Fibroblast of villous mesenchyme (primary cell): ENCODE results near the gene TNS4. TPM values are rescaled to one million over a fixed set of nuclear protein-coding genes. Genes with fewer than 3 reads are reported as not detected.
"Not testable (repeated sequence)": the region's sequence is repeated elsewhere in the genome, so short reads cannot be mapped to it uniquely, and the experiment has no call there.

Experiments
- DNase-seq: peaks from one replicate; pipeline ENCODE4 v3.0.0-alpha.2; 2010; ENCODE audit warnings: low read depth
- H3K4me3 ChIP-seq: 2 replicates; pipeline ENCODE4 v1.5.1; 2011; ENCODE audit warnings: low read depth, mild to moderate bottlenecking, low read length
- total RNA-seq: library from RNA; depleted of rRNA; stranded (reverse); fragments of >200 nt; gene quantifications from 2 replicates; pipeline ENCODE4 v1.2.3, GENCODE V29; 2012
- TF ChIP-seq, protein P1 (sequence below): IDR thresholded peaks from 2 replicates; pipeline ENCODE4 v1.5.1; 2012; ENCODE audit warnings: low read depth, mild to moderate bottlenecking, low read length; ENCODE audit not compliant: insufficient read depth

Gene TNS4
- total RNA-seq, 1 donor = not detected

DNA sequence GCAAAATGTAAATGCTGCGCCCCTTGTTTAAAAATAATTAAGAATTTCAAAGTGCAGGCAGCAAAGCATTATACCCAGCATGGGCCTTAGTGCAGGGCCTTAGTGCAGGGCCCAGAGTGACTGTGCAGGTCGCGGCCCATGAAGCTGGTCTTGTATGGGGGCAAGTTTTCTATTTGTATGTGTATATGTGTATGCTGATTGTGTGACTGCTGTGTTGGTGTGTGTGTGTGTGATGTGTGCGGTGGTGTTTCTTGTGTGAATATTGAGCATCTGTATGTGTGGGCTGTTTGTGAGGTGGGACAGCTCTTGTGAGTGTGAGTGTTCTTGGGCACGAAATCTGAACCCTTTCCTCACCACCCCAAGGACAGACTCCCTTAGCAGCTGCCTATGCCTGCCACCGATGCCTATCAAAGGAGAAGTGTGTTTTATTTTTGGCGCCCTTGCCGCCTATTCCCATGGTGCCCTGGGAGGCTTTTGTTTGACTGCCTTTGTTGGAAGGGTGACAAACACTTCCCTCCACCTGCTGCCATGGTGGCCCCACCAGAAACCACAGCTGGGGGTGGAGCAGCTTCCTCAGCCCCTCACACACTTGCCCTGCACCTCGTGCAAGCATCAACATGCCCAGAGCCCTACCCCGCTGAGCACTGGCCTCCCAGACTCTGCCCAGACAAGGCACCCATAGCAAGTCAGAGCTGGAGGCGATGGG lies 45.8 kb upstream of the TNS4 start:
- TF ChIP-seq, protein P1, sequence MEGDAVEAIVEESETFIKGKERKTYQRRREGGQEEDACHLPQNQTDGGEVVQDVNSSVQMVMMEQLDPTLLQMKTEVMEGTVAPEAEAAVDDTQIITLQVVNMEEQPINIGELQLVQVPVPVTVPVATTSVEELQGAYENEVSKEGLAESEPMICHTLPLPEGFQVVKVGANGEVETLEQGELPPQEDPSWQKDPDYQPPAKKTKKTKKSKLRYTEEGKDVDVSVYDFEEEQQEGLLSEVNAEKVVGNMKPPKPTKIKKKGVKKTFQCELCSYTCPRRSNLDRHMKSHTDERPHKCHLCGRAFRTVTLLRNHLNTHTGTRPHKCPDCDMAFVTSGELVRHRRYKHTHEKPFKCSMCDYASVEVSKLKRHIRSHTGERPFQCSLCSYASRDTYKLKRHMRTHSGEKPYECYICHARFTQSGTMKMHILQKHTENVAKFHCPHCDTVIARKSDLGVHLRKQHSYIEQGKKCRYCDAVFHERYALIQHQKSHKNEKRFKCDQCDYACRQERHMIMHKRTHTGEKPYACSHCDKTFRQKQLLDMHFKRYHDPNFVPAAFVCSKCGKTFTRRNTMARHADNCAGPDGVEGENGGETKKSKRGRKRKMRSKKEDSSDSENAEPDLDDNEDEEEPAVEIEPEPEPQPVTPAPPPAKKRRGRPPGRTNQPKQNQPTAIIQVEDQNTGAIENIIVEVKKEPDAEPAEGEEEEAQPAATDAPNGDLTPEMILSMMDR = no peak
- DNase-seq = no peak
- H3K4me3 ChIP-seq = no peak overlapping the region

DNA sequence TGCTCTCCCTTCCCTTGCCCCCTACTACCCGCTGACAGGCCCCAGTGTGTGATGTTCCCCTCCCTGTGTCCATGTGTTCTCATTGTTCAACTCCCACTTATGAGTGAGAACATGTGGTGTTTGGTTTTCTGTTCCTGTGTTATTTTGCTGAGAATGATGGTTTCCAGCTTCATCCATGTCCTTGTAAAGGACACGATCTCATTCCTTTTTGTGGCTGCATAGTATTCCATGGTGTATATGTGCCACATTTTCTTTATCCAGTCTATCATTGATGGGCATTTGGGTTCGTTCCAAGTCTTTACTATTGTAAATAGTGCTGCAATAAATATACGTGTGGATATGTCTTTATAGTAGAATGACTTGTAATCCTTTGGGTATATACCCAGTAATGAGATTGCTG lies 45.1 kb upstream of the TNS4 start:
- not testable (repeated sequence) for DNase-seq, H3K4me3 ChIP-seq

GRCh38 chr17:40545660-40546059 lies 44.2 kb upstream of the TNS4 start:
- no peak for DNase-seq
- TF ChIP-seq, protein P1 = no peak
- H3K4me3 ChIP-seq = no peak overlapping the region

- TF ChIP-seq, protein P1 = no peak
Measured at GRCh38 chr17:40542558-40543411, 41.4 kb upstream of the TNS4 start.

DNA sequence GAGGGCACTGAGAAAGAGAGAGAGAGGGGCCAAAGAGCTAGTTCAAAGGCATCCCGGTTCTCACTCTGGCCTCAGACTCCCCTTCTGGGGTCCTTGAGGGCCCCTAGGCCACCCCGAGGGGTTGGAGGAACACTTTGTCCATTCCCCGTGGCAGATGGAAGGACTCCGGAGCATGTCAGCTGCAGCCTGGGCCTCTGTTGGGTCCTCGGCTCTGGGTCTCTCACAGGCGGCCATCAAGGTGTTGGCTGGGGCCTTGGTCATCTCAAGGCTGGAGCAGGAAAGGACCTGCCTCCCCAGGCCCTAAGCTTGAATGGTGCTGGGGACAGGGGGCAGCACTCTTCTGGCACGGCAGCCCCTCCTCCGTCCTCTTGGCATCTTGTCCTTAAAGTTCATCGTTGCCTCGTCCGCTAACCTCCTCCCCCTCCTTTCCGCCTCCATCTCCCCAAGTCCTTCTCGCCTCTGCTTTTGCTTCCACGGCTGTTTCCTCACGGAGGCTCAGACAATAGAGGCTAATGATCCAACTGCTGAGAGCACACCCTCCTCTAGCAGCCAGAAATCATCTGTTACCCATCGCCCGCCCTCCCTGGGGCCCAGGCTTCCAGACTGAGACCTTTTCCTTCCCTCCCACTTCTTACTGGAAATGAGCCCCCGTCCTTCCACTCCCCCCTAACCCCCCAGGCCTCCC lies 40.6 kb upstream of the TNS4 start:
- TF ChIP-seq, protein P1 = no peak
- DNase-seq = no peak
- no peak overlapping the region for H3K4me3 ChIP-seq

More at GRCh38 chr17:40542558-40543411, 41.4 kb upstream of the TNS4 start:
- DNase-seq = peak; percentile 99
- no peak overlapping the region for H3K4me3 ChIP-seq

DNA sequence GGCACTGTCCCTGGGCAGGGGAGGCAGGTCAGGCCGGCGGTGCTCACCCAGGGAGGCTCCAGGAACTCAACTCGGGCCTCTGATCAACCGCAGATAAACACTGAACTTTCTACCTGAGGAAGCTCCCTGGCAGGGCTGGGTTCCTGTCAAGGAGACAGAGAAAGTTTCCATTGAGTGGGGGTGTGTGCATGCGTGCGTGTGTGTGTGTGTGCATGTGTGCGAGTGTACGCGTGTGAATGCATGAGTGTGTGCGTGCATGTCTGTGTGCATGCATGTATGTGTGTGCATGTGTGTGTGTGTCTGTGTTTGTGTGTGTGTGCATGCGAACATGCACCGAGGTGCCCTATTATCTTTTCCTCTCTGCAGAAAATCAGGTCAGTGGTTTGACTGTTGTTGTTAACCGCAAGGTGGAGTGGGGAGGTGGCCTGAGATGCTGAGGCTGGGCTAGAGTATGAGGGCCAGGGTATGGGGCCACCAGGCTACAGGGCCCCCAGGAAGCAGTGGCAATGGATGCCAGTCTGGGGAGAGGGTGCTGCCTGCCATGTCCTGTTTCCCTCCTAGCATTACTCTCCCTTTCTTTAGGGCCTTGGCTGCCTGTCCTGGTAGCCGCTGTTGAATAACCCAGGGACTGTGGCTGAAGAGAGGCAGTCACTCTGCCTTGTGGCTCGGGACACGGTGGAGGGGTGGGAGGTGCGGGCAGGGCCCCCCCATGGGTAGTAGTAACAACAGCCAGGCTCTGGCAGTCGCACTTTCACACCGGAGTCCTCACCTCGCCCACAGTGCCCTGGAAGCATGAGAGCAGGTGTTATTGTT lies 39.8 kb upstream of the TNS4 start:
- no peak for DNase-seq
- H3K4me3 ChIP-seq = no peak overlapping the region
- TF ChIP-seq, protein P1 = no peak
